Measurements from ENCODE around the gene EXOC4.
A peak's percentile ranks its signal among the peaks of the same experiment; 100 is the strongest.

The EXOC4 gene

GRCh38 chr7:133551466-133551865 is 298.6 kb downstream of the EXOC4 start:
- DNase-seq (no peak), ATAC-seq (no peak)
- H3K4me1 Mint-ChIP-seq, result no peaks in the 10 kb centered on the region
- H3K27ac Mint-ChIP-seq, result no peak overlapping the region
- H3K27me3 Mint-ChIP-seq, result no peaks in the 10 kb centered on the region
- no peak overlapping the region for H3K4me3 Mint-ChIP-seq
- H3K9me3 Mint-ChIP-seq, result no peaks in the 10 kb centered on the region

DNA sequence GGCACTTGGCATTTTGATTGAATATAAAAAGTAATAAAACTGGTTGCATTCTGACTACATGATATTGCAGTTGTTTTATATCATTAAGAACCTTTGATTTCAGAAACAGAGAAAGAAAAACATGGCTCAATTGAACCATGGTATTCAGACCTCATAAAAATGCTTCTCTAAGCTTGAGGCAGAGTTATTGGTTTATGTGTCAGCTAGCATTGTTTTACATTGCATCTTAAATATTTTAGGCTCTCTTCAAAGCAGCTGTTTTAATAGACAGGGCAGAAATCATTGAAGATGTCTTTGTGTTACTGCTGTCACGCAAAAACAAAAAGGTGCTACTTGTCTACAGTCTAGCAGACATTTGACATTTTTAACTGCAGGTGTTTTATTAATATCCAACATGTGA is 299.2 kb downstream of the EXOC4 start:
- no peaks in the 10 kb centered on the region for H3K4me1 Mint-ChIP-seq
- H3K27ac Mint-ChIP-seq, result no peak overlapping the region
- no peaks in the 10 kb centered on the region for H3K27me3 Mint-ChIP-seq
- no peak for DNase-seq
- H3K4me3 Mint-ChIP-seq, result no peak overlapping the region
- no peak for ATAC-seq
- H3K9me3 Mint-ChIP-seq, result no peaks in the 10 kb centered on the region

DNA sequence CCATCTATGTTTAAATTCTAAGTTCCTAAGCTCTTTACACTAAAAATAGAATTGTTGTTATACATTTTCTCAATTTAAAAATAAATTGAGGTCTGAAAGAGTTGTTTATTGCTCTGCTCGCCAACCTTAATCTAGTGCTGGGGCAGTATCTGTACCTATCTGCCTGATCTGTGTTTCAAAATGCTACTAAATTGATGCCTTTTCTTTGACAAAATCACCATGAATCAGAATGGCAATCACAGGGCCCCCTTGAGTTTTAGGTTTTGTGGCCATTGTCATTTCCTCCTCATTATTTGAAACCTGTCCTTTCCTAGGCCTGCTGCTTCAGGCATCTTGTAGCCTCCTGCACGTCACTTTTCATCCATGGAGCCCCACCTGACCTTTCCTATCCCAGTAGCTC is 301.5 kb downstream of the EXOC4 start:
- H3K4me3 Mint-ChIP-seq, result no peak overlapping the region
- H3K27me3 Mint-ChIP-seq, result no peaks in the 10 kb centered on the region
- no peak for DNase-seq
- H3K9me3 Mint-ChIP-seq, result no peaks in the 10 kb centered on the region
- no peaks in the 10 kb centered on the region for H3K4me1 Mint-ChIP-seq
- no peak overlapping the region for H3K27ac Mint-ChIP-seq
- ATAC-seq, result no peak

DNA sequence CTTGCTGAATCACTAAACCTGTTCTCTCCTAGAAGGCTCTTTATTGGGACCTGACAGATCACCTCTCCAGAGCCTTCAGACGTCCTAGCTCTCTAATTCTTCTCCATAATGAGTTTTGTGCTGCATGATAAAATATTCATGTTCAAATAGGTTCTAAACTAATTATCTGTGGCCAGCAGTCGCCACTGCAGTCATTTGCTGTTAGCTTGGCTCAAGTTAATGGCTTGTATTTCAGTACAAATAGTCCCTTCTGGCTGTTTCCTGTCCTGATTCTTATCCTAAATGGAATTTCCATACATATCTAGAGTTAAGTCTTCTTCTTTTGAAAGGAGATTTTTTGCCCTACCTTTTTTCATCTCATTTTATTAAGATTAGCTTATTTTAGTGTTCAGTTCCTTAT is 303.2 kb downstream of the EXOC4 start:
- ATAC-seq, result no peak
- Mint-ChIP-seq H3K27ac (no peak overlapping the region), H3K4me1 (no peaks in the 10 kb centered on the region), H3K27me3 (no peaks in the 10 kb centered on the region), H3K4me3 (no peak overlapping the region), H3K9me3 (no peaks in the 10 kb centered on the region)
- DNase-seq, result no peak

GRCh38 chr7:133556553-133556952 is 303.7 kb downstream of the EXOC4 start:
- Mint-ChIP-seq H3K4me1 (no peaks in the 10 kb centered on the region), H3K4me3 (no peak overlapping the region), H3K27me3 (no peaks in the 10 kb centered on the region), H3K27ac (no peak overlapping the region), H3K9me3 (no peaks in the 10 kb centered on the region)
- no peak for DNase-seq
- ATAC-seq, result no peak

DNA sequence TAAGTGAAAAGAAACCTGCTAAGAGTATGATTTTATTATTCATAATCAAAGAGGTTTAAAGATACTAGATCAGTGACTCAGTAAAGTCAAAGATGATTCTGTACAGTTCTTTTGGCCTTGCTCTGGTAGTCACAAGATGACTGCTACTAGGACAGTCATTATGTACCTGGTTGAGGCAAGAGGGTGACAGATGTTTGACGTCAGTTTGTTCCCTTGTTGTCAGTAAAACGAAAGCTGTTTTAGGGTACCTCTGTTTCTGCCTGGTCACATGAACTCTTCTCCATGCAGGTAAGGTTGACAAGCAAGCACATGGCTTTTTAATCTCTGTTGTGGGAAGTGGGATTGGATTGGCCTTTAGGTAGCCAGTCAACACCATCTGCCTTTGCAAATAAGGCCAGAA is 308.0 kb downstream of the EXOC4 start:
- ATAC-seq (peak; percentile 43), DNase-seq (no peak)
- Mint-ChIP-seq H3K9me3 (peaks cover 2 to 6% of the 10 kb centered on the region in 2 donors), H3K27me3 (no peaks in the 10 kb centered on the region), H3K27ac (no peak overlapping the region), H3K4me1 (no peaks in the 10 kb centered on the region), H3K4me3 (no peak overlapping the region)

GRCh38 chr7:133561396-133561795 is 308.5 kb downstream of the EXOC4 start:
- Mint-ChIP-seq H3K27me3 (no peaks in the 10 kb centered on the region), H3K27ac (no peak overlapping the region), H3K4me3 (no peak overlapping the region), H3K4me1 (no peaks in the 10 kb centered on the region), H3K9me3 (peaks cover 6% of the 10 kb centered on the region in 2 donors)
- ATAC-seq (no peak), DNase-seq (no peak)

DNA sequence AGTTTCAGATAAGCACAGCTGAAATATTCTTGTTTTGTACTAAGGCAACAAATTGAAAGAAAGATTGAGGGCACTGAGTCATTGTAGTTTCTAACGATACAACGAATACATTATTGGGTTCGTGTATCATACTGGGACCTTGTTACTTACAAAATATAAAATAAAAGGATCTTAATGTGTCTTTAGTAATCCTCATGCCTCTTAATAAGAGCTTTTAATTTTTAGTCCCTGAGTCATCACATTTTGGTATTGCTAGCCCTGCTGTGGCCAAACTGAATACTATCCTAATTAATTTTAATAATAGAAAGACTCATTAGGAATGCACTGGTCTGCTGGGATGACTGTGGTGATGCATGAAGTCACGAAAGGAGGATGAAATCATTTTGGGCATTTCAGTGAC is 309.7 kb downstream of the EXOC4 start:
- DNase-seq (no peak), ATAC-seq (no peak)
- Mint-ChIP-seq H3K4me3 (no peak overlapping the region), H3K9me3 (peaks cover 6% of the 10 kb centered on the region in 2 donors), H3K27me3 (no peaks in the 10 kb centered on the region), H3K4me1 (no peaks in the 10 kb centered on the region), H3K27ac (no peak overlapping the region)

DNA sequence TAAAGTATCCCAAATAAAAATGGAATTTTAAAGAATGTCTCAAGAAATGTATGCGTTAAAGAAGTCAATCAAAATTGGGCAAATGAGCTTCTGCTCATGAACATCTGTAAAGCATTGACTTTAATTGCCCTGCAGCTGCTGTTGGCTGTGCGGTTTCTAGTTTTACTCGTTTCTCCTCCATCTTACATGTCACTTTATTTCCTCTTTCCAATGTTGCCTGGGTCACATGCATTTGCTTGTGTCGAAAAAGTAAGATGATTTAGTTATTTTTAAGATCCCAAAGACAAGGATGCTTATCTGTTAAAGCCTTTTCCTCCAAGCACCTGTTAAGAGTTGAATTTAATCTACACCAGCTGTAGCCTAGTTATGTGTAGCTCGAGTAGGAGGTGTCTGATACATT is 310.4 kb downstream of the EXOC4 start:
- H3K27ac Mint-ChIP-seq, result no peak overlapping the region
- ATAC-seq (no peak), DNase-seq (no peak)
- H3K4me1 Mint-ChIP-seq, result no peaks in the 10 kb centered on the region
- H3K4me3 Mint-ChIP-seq, result no peak overlapping the region
- H3K27me3 Mint-ChIP-seq, result no peaks in the 10 kb centered on the region
- H3K9me3 Mint-ChIP-seq, result peaks cover 6% of the 10 kb centered on the region in 2 donors

DNA sequence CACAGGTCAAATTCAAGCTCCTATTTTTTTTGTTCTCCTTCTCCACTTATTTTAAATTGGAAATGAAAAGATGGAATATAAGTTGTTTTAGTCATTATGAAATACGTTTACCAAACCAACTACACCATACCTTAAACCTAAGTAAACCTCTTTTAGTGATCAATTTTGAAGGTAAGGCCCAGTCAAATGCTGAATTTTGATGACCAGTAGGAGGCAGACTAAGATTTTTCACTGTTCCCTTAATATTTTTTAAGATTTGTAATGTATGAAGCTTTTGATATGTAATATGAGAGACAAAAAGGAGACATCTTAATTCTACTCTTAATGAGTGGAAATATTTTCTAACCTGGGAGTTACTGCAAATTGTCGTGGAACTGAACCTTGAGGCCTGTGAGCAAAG is 311.6 kb downstream of the EXOC4 start:
- Mint-ChIP-seq H3K4me3 (no peak overlapping the region), H3K4me1 (no peaks in the 10 kb centered on the region), H3K9me3 (peaks cover 6% of the 10 kb centered on the region in 2 donors), H3K27ac (no peak overlapping the region), H3K27me3 (no peaks in the 10 kb centered on the region)
- no peak for ATAC-seq
- no peak for DNase-seq

GRCh38 chr7:133568544-133568943 is 315.7 kb downstream of the EXOC4 start:
- Mint-ChIP-seq H3K9me3 (peaks cover 6% of the 10 kb centered on the region in 2 donors), H3K4me1 (no peaks in the 10 kb centered on the region), H3K27ac (no peak overlapping the region), H3K27me3 (no peaks in the 10 kb centered on the region), H3K4me3 (no peak overlapping the region)
- ATAC-seq, result no peak
- DNase-seq, result no peak

DNA sequence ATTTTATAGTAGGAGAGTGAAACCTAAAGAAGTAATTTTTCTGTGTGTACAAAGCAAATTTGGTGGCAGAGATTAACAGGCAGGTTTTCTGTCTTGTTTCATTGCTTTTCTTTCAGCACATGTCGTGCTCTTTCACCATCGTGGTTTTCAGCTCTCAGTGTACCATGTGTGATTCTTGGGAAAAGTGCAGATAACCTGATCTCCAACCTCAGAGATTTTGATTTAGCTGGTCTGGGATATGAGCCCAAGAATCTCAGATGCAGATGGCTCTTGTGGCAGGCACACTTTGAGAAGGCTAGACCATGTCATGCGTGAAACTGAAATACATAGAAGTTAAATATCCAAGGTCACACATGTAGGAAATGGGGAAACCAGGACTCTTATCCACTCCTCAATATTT is 317.4 kb downstream of the EXOC4 start:
- Mint-ChIP-seq H3K27ac (no peak overlapping the region), H3K4me1 (no peaks in the 10 kb centered on the region), H3K27me3 (no peaks in the 10 kb centered on the region), H3K9me3 (peaks cover 0 to 6% of the 10 kb centered on the region in 2 donors), H3K4me3 (no peak overlapping the region)
- DNase-seq (no peak), ATAC-seq (no peak)

DNA sequence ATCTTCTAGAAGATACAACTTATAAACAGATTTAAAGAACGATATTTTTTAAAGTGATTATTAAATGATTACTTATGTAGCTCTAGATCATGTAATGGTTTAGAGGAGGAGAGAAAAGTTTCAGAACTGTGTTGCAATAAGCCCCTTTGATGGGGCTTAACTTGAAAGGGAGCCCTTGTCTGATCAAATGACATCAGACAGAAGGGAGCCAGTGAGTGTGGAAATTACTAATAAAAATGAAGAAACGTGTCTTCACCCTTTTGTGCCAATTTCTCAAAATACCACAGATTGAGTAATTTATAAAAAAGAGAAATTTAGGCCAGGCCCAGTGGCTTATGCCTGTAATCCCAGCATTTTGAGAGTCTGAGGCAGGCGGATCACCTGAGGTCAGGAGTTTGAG is 318.2 kb downstream of the EXOC4 start:
- H3K27ac Mint-ChIP-seq, result no peak overlapping the region
- peaks cover 0 to 2% of the 10 kb centered on the region in 2 donors for H3K9me3 Mint-ChIP-seq
- no peaks in the 10 kb centered on the region for H3K27me3 Mint-ChIP-seq
- DNase-seq (no peak), ATAC-seq (no peak)
- H3K4me1 Mint-ChIP-seq, result no peaks in the 10 kb centered on the region
- no peak overlapping the region for H3K4me3 Mint-ChIP-seq

GRCh38 chr7:133572087-133572486 is 319.2 kb downstream of the EXOC4 start:
- Mint-ChIP-seq H3K27me3 (no peaks in the 10 kb centered on the region), H3K4me1 (no peaks in the 10 kb centered on the region), H3K4me3 (no peak overlapping the region), H3K9me3 (no peaks in the 10 kb centered on the region), H3K27ac (no peak overlapping the region)
- ATAC-seq (no peak), DNase-seq (no peak)

GRCh38 chr7:133572843-133573242 is 320.0 kb downstream of the EXOC4 start:
- Mint-ChIP-seq H3K4me1 (no peaks in the 10 kb centered on the region), H3K27ac (no peak overlapping the region), H3K9me3 (no peaks in the 10 kb centered on the region), H3K4me3 (no peak overlapping the region), H3K27me3 (no peaks in the 10 kb centered on the region)
- no peak for DNase-seq
- ATAC-seq, result no peak

DNA sequence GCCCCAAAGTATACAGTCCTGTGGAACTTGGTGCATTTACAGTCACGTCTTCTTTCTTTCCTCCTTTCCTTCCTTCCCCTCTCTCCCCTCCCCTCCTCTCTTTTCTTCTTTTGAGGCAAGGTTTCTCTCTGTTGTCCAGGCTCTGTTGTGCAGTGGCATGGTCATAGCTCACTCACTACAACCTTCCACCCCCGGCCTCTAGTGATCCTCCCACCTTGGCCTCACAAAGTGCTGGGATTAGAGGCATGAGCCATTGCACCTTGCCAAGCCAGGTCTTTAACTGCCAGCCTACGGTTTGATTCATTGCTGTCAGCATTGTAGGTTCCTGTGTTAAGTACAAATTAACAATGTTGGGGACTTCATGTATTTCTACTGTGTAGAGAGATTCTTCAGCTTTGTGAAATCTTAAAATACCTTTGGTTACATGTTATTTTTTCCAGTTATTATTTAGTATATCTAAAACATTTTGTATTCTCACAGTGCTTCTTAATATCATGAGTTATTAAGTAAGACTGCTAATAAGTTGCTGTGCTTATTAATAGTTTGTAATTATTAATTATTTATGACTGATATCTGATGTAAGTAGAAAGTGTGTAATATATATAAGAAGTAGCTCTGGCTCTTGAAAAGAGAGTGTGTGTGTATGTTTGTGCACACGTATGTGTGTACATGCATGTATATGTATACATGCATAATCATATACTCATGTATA is 320.8 kb downstream of the EXOC4 start:
- no peak overlapping the region for H3K27ac Mint-ChIP-seq
- no peaks in the 10 kb centered on the region for H3K4me1 Mint-ChIP-seq
- H3K4me3 Mint-ChIP-seq, result no peak overlapping the region
- H3K27me3 Mint-ChIP-seq, result no peaks in the 10 kb centered on the region
- H3K9me3 Mint-ChIP-seq, result no peaks in the 10 kb centered on the region
- no peak for ATAC-seq
- no peak for DNase-seq

GRCh38 chr7:133575726-133576440 is 323.0 kb downstream of the EXOC4 start:
- no peak overlapping the region for H3K4me3 Mint-ChIP-seq
- H3K27me3 Mint-ChIP-seq, result no peaks in the 10 kb centered on the region
- H3K4me1 Mint-ChIP-seq, result no peaks in the 10 kb centered on the region
- no peaks in the 10 kb centered on the region for H3K9me3 Mint-ChIP-seq
- H3K27ac Mint-ChIP-seq, result peak overlapping the region; percentile 24 to 35
- no peak for DNase-seq
- no peak for ATAC-seq

Measured in stimulated activated naive CD8-positive, alpha-beta T cell treated with anti-CD3 and anti-CD28 coated beads, Interleukin-15, amount 100 ng/mL, for 72 hours (primary cell).